IMR-90 (cell line): ENCODE data around the gene PKD1.
"Not testable (repeated sequence)": the region's sequence is repeated elsewhere in the genome, so short reads cannot be mapped to it uniquely, and the experiment has no call there.

ENCODE experiments used
- CEBPB ChIP-seq: IDR thresholded peaks from 2 replicates; pipeline ENCODE4 v1.6.1; 2012; ENCODE audit warnings: low read depth, low read length, improper control_type of control experiment
- CTCF ChIP-seq: conservative IDR thresholded peaks from 2 replicates; pipeline ENCODE4 v1.5.1; 2012; ENCODE audit warnings: mild to moderate bottlenecking, low read depth, low read length, improper control_type of control experiment
- POLR2A ChIP-seq: IDR thresholded peaks from 2 replicates; pipeline ENCODE4 v1.6.1; 2012; ENCODE audit warnings: mild to moderate bottlenecking, low read depth, low read length
- RAD21 ChIP-seq: IDR thresholded peaks from 2 replicates; pipeline ENCODE4 v1.6.1; 2012; ENCODE audit warnings: low read length, improper control_type of control experiment
- RCOR1 ChIP-seq: IDR thresholded peaks from 2 replicates; pipeline ENCODE4 v1.6.1; 2012; ENCODE audit warnings: mild to moderate bottlenecking, low read length, improper control_type of control experiment; ENCODE audit not compliant: insufficient replicate concordance
- USF2 ChIP-seq: fragments of 150-350 bp; IDR thresholded peaks from 2 replicates; pipeline ENCODE4 v1.6.1; 2017; ENCODE audit warnings: mild to moderate bottlenecking, antibody characterized with exemption, low read length, low read depth

- peak; percentile 55 for TF ChIP-seq CTCF
- TF ChIP-seq USF2, POLR2A, RCOR1, CEBPB: not testable (repeated sequence)
- TF ChIP-seq RAD21, result peak; percentile 58
Observed at GRCh38 chr16:2121325-2121724, 14.4 kb downstream of the PKD1 start.
